ENCODE measurements around the gene RUBCNL. TPM values are rescaled to one million over a fixed set of nuclear protein-coding genes. Genes with fewer than 3 reads are reported as not detected.

Gene RUBCNL
- total RNA-seq, 1 experiment from 2014 or later = not detected

DNA sequence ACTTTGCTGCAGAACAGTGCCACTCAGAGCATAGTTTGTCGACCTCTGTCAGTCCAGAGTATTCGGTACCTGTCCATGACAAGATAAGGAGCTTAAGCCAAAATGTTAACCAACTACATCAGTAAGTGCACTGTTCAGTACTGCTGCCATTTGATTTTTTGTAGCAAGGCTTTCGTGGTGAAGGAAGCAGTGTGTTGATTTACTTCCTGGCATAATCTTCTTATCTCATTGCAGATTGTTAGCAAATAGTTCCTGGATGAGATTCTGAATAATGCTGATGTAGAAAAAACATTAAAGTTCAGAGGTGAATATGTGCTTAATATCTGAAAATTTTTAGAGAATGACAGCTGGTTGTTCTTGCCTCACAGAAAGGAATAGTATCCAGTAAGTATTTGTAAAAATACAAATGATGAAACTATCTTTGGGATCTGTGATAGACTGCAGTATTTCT lies 89.7 kb downstream of the RUBCNL start:
- POLR2A ChIA-PET = no interaction called here
- no peaks in the 10 kb centered on the region for H3K4me1 ChIP-seq (ENCODE audit: control insufficient read depth, insufficient read depth, low read length)
- H3K27ac ChIP-seq (ENCODE audit: low read length) = no peak overlapping the region
- TF ChIP-seq, protein P1, sequence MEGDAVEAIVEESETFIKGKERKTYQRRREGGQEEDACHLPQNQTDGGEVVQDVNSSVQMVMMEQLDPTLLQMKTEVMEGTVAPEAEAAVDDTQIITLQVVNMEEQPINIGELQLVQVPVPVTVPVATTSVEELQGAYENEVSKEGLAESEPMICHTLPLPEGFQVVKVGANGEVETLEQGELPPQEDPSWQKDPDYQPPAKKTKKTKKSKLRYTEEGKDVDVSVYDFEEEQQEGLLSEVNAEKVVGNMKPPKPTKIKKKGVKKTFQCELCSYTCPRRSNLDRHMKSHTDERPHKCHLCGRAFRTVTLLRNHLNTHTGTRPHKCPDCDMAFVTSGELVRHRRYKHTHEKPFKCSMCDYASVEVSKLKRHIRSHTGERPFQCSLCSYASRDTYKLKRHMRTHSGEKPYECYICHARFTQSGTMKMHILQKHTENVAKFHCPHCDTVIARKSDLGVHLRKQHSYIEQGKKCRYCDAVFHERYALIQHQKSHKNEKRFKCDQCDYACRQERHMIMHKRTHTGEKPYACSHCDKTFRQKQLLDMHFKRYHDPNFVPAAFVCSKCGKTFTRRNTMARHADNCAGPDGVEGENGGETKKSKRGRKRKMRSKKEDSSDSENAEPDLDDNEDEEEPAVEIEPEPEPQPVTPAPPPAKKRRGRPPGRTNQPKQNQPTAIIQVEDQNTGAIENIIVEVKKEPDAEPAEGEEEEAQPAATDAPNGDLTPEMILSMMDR (IDR thresholded peaks at IDR 0.05) = no peak
- TF ChIP-seq SIN3A (IDR thresholded peaks at IDR 0.05; ENCODE audit: borderline replicate concordance, insufficient read depth, low read depth, low read length) (no peak), TCF7L2 (IDR thresholded peaks at IDR 0.05; ENCODE audit: low read depth, low read length) (no peak), POLR2AphosphoS5 (IDR thresholded peaks at IDR 0.05; ENCODE audit: low read depth, low read length) (no peak)
- TF ChIP-seq, protein P2, sequence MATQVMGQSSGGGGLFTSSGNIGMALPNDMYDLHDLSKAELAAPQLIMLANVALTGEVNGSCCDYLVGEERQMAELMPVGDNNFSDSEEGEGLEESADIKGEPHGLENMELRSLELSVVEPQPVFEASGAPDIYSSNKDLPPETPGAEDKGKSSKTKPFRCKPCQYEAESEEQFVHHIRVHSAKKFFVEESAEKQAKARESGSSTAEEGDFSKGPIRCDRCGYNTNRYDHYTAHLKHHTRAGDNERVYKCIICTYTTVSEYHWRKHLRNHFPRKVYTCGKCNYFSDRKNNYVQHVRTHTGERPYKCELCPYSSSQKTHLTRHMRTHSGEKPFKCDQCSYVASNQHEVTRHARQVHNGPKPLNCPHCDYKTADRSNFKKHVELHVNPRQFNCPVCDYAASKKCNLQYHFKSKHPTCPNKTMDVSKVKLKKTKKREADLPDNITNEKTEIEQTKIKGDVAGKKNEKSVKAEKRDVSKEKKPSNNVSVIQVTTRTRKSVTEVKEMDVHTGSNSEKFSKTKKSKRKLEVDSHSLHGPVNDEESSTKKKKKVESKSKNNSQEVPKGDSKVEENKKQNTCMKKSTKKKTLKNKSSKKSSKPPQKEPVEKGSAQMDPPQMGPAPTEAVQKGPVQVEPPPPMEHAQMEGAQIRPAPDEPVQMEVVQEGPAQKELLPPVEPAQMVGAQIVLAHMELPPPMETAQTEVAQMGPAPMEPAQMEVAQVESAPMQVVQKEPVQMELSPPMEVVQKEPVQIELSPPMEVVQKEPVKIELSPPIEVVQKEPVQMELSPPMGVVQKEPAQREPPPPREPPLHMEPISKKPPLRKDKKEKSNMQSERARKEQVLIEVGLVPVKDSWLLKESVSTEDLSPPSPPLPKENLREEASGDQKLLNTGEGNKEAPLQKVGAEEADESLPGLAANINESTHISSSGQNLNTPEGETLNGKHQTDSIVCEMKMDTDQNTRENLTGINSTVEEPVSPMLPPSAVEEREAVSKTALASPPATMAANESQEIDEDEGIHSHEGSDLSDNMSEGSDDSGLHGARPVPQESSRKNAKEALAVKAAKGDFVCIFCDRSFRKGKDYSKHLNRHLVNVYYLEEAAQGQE (IDR thresholded peaks at IDR 0.05; ENCODE audit: insufficient read depth in 1 of 2, low read depth in 2 of 2, low read length in 1 of 2) = no peak
- no peaks in the 10 kb centered on the region for H3K36me3 ChIP-seq (ENCODE audit: control insufficient read depth, insufficient read depth, low read length)
- no peaks in the 10 kb centered on the region for H3K9me3 ChIP-seq (ENCODE audit: control insufficient read depth, insufficient read depth, low read depth, low read length)
- CTCF ChIA-PET = no interaction called here
- DNase-seq (ENCODE audit: low read depth, low spot score) (no peak), ATAC-seq (no peak)
- in situ Hi-C loops (cut with HindIII; ENCODE audit: low pct_unique_long_range_greater_than_20kb, low sequenced_read_pairs) (no loop called here), intact Hi-C loops (cut with micrococcal nuclease; ENCODE audit: unreplicated experiment) (no loop called here)
- H3K4me3 ChIP-seq (ENCODE audit: low read depth in 2 of 2, low read length in 2 of 2) = no peak overlapping the region
- no TSS peak for BruUV-seq (replicated peaks)
- H3K27me3 ChIP-seq (ENCODE audit: control insufficient read depth, insufficient read depth, low read length) = no peaks in the 10 kb centered on the region

DNA sequence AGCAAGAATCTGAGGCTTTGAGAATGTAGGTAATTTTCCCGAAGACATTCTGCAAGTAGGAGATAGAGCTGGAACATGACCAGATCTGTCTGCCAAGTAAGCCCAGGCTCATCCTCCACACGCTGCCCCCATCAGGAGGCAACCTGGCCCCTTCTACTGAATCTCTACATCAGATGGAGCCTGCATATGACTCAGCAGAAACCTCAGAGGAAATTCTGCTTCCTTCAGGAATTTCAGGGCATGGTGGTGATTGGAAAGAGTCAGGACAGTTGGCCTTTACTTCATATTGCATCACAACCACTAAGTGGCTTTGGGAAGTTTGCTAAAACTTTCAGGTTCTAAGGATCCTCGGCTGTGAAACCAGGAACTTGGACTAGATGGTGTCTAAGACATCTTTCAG lies 90.1 kb downstream of the RUBCNL start:
- H3K27me3 ChIP-seq (ENCODE audit: control insufficient read depth, insufficient read depth, low read length) = no peaks in the 10 kb centered on the region
- H3K4me1 ChIP-seq (ENCODE audit: control insufficient read depth, insufficient read depth, low read length) = no peaks in the 10 kb centered on the region
- DNase-seq (ENCODE audit: low read depth, low spot score) = no peak
- TF ChIP-seq SIN3A (IDR thresholded peaks at IDR 0.05; ENCODE audit: borderline replicate concordance, insufficient read depth, low read depth, low read length) (no peak), POLR2AphosphoS5 (IDR thresholded peaks at IDR 0.05; ENCODE audit: low read depth, low read length) (no peak), TCF7L2 (IDR thresholded peaks at IDR 0.05; ENCODE audit: low read depth, low read length) (no peak)
- TF ChIP-seq, protein P1 (IDR thresholded peaks at IDR 0.05) = no peak
- TF ChIP-seq, protein P2 (IDR thresholded peaks at IDR 0.05; ENCODE audit: insufficient read depth in 1 of 2, low read depth in 2 of 2, low read length in 1 of 2) = no peak
- ChIA-PET POLR2A (no interaction called here), CTCF (no interaction called here)
- intact Hi-C loops (cut with micrococcal nuclease; ENCODE audit: unreplicated experiment) (no loop called here), in situ Hi-C loops (cut with HindIII; ENCODE audit: low pct_unique_long_range_greater_than_20kb, low sequenced_read_pairs) (no loop called here)
- no TSS peak for BruUV-seq (replicated peaks)
- H3K36me3 ChIP-seq (ENCODE audit: control insufficient read depth, insufficient read depth, low read length) = no peaks in the 10 kb centered on the region
- no peak overlapping the region for H3K4me3 ChIP-seq (ENCODE audit: low read depth in 2 of 2, low read length in 2 of 2)
- no peak for ATAC-seq
- no peaks in the 10 kb centered on the region for H3K9me3 ChIP-seq (ENCODE audit: control insufficient read depth, insufficient read depth, low read depth, low read length)
- H3K27ac ChIP-seq (ENCODE audit: low read length) = no peak overlapping the region

Data from Panc1 (cell line).